ENCODE results near the gene RHBDL1. TPM values are rescaled to one million over a fixed set of nuclear protein-coding genes. Genes with fewer than 3 reads are reported as not detected.

RHBDL1 gene
- total and polyA plus RNA-seq, 4 donors, result 0.35 to 0.84 (median 0.70) TPM

DNA sequence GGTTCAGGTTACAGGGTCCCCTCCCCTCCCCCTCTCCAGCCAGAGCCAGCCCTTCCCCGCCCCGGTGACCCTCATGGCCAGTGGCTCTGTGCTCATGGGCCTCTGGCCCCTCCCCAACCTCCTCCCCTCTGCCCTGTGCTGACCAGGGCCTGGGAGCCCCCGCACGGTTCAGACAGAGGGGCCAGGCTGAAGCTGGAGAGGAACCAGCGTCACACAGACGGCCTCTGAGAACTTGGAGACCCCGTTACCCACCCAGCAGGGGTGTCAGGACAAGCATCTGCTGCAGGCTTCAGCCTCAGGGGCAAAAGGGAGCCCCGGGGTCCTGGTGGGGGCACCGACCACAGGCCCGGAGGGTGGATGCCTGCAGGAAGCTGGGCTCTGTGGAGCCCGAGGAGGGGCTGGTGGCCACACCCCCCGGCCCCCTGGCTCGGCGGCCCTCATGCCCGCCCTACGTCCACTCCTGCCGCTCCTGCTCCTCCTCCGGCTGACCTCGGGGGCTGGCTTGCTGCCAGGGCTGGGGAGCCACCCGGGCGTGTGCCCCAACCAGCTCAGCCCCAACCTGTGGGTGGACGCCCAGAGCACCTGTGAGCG is 44.6 kb upstream of the RHBDL1 start, which contains the start of gene WFIKKN1:
TSS of gene WFIKKN1 (plus strand) at position 171 of the 591 bp plus-strand sequence. CDS start at position 440, 269 bp downstream.
- H3K9ac ChIP-seq (ENCODE audit: low read depth in 1 of 2, low read length in 2 of 2), result no peak within 1 kb of the TSS
- 7% methylated on average over 23 of the region's 23 CpGs for WGBS
- peaks cover 0 to 12% (median 3%) of the 10 kb centered on the region in 4 donors for H3K36me3 ChIP-seq (ENCODE audit: control insufficient read depth in 4 of 4, insufficient read depth in 3 of 4, low read depth in 1 of 4, low read length in 3 of 4)
- DNase-seq (ENCODE audit: low spot score), result peak; percentile 56
- H3K4me1 ChIP-seq (ENCODE audit: control insufficient read depth in 4 of 4, insufficient read depth in 4 of 4, low read length in 3 of 4), result peaks cover 33 to 60% (median 50%) of the 10 kb centered on the region in 4 donors
- no peaks in the 10 kb centered on the region for H3K27me3 ChIP-seq (ENCODE audit: control insufficient read depth in 4 of 4, insufficient read depth in 4 of 4, low read length in 3 of 4)
- no peaks in the 10 kb centered on the region for H3K9me3 ChIP-seq (ENCODE audit: control insufficient read depth in 4 of 4, low read length in 3 of 4)
- TF ChIP-seq, protein P1, sequence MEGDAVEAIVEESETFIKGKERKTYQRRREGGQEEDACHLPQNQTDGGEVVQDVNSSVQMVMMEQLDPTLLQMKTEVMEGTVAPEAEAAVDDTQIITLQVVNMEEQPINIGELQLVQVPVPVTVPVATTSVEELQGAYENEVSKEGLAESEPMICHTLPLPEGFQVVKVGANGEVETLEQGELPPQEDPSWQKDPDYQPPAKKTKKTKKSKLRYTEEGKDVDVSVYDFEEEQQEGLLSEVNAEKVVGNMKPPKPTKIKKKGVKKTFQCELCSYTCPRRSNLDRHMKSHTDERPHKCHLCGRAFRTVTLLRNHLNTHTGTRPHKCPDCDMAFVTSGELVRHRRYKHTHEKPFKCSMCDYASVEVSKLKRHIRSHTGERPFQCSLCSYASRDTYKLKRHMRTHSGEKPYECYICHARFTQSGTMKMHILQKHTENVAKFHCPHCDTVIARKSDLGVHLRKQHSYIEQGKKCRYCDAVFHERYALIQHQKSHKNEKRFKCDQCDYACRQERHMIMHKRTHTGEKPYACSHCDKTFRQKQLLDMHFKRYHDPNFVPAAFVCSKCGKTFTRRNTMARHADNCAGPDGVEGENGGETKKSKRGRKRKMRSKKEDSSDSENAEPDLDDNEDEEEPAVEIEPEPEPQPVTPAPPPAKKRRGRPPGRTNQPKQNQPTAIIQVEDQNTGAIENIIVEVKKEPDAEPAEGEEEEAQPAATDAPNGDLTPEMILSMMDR (IDR thresholded peaks at IDR 0.05; ENCODE audit: low read depth, low read length, missing input control), result peak; percentile 1
- no peak for TF ChIP-seq RAD21 (IDR thresholded peaks at IDR 0.05)
- TF ChIP-seq YY1 (IDR thresholded peaks at IDR 0.05), result no peak
- H3K4me3 ChIP-seq (ENCODE audit: low read depth in 1 of 3, low read length in 3 of 3), result no peak within 1 kb of the TSS
- H3K27ac ChIP-seq (ENCODE audit: low read depth in 1 of 2, low read length in 2 of 2), result peak within 1 kb of the TSS in 1 of 2 donors; percentile 38

DNA sequence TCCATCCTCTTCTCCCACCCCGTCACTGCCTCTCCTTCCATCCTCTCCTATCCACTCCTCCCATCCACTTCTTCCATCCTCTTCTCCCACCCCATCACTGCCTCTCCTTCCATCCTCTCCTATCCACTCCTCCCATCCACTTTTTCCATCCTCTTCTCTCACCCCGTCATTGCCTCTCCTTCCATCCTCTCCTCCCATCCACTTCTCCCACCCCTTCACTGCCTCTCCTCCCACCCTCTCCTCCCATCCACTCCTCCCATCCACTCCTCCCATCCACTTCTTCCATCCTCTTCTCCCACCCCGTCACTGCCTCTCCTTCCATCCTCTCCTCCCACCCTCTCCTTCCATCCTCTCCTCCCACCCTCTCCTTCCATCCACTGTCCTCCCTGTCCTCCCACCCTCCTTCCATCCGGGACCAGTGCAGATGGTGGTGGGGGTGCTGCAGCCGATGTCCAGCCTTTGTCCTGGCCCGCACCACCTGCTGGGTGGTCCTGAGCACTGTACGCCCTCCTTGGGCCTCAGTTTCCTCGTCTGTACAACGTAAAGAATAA is 43.6 kb upstream of the RHBDL1 start:
- Histone ChIP-seq H3K4me3 (ENCODE audit: low read depth in 1 of 3, low read length in 3 of 3) (no peak overlapping the region), H3K36me3 (ENCODE audit: control insufficient read depth in 4 of 4, insufficient read depth in 3 of 4, low read depth in 1 of 4, low read length in 3 of 4) (peaks cover 0 to 9% (median 1%) of the 10 kb centered on the region in 4 donors), H3K9ac (ENCODE audit: low read depth in 1 of 2, low read length in 2 of 2) (no peak overlapping the region), H3K27ac (ENCODE audit: low read depth in 1 of 2, low read length in 2 of 2) (no peak overlapping the region), H3K9me3 (ENCODE audit: control insufficient read depth in 4 of 4, low read length in 3 of 4) (no peaks in the 10 kb centered on the region), H3K4me1 (ENCODE audit: control insufficient read depth in 4 of 4, insufficient read depth in 4 of 4, low read length in 3 of 4) (peaks cover 33 to 60% (median 51%) of the 10 kb centered on the region in 4 donors), H3K27me3 (ENCODE audit: control insufficient read depth in 4 of 4, insufficient read depth in 4 of 4, low read length in 3 of 4) (no peaks in the 10 kb centered on the region)
- DNase-seq (ENCODE audit: low spot score), result no peak
- 77% methylated on average over 9 of the region's 9 CpGs for WGBS
- no peak for TF ChIP-seq YY1 (IDR thresholded peaks at IDR 0.05)
- no peak for TF ChIP-seq FOXA1 (IDR thresholded peaks at IDR 0.05)
- no peak for TF ChIP-seq JUND (IDR thresholded peaks at IDR 0.05)
- TF ChIP-seq, protein P2, sequence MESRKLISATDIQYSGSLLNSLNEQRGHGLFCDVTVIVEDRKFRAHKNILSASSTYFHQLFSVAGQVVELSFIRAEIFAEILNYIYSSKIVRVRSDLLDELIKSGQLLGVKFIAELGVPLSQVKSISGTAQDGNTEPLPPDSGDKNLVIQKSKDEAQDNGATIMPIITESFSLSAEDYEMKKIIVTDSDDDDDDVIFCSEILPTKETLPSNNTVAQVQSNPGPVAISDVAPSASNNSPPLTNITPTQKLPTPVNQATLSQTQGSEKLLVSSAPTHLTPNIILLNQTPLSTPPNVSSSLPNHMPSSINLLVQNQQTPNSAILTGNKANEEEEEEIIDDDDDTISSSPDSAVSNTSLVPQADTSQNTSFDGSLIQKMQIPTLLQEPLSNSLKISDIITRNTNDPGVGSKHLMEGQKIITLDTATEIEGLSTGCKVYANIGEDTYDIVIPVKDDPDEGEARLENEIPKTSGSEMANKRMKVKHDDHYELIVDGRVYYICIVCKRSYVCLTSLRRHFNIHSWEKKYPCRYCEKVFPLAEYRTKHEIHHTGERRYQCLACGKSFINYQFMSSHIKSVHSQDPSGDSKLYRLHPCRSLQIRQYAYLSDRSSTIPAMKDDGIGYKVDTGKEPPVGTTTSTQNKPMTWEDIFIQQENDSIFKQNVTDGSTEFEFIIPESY (IDR thresholded peaks at IDR 0.05), result no peak
- no peak for TF ChIP-seq RAD21 (IDR thresholded peaks at IDR 0.05)
- TF ChIP-seq, protein P3, sequence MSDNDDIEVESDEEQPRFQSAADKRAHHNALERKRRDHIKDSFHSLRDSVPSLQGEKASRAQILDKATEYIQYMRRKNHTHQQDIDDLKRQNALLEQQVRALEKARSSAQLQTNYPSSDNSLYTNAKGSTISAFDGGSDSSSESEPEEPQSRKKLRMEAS (IDR thresholded peaks at IDR 0.05), result no peak
- no peak for TF ChIP-seq GABPA (IDR thresholded peaks at IDR 0.05 in 1 of 2, conservative IDR thresholded peaks at IDR 0.05 in 1 of 2)
- TF ChIP-seq, protein P4, sequence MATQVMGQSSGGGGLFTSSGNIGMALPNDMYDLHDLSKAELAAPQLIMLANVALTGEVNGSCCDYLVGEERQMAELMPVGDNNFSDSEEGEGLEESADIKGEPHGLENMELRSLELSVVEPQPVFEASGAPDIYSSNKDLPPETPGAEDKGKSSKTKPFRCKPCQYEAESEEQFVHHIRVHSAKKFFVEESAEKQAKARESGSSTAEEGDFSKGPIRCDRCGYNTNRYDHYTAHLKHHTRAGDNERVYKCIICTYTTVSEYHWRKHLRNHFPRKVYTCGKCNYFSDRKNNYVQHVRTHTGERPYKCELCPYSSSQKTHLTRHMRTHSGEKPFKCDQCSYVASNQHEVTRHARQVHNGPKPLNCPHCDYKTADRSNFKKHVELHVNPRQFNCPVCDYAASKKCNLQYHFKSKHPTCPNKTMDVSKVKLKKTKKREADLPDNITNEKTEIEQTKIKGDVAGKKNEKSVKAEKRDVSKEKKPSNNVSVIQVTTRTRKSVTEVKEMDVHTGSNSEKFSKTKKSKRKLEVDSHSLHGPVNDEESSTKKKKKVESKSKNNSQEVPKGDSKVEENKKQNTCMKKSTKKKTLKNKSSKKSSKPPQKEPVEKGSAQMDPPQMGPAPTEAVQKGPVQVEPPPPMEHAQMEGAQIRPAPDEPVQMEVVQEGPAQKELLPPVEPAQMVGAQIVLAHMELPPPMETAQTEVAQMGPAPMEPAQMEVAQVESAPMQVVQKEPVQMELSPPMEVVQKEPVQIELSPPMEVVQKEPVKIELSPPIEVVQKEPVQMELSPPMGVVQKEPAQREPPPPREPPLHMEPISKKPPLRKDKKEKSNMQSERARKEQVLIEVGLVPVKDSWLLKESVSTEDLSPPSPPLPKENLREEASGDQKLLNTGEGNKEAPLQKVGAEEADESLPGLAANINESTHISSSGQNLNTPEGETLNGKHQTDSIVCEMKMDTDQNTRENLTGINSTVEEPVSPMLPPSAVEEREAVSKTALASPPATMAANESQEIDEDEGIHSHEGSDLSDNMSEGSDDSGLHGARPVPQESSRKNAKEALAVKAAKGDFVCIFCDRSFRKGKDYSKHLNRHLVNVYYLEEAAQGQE (IDR thresholded peaks at IDR 0.05), result no peak
- no peak for TF ChIP-seq TAF1 (conservative IDR thresholded peaks at IDR 0.05)
- TF ChIP-seq, protein P1 (IDR thresholded peaks at IDR 0.05; ENCODE audit: low read depth, low read length, missing input control), result no peak
- no peak for TF ChIP-seq HNF4A (conservative IDR thresholded peaks at IDR 0.05)

All from liver (tissue), 9 donors.